ENCODE results near the gene MEGF10.

MEGF10 gene

GRCh38 chr5:127385936-127386335 lies 95.3 kb downstream of the MEGF10 start:
- no peaks in the 10 kb centered on the region for H3K27me3 ChIP-seq (ENCODE audit: control insufficient read depth in 1 of 2, insufficient read depth in 2 of 2, low read length in 2 of 2)
- H3K36me3 ChIP-seq (ENCODE audit: control insufficient read depth in 1 of 2, insufficient read depth in 2 of 2, low read length in 2 of 2) = no peaks in the 10 kb centered on the region
- no peak overlapping the region for H3K9ac ChIP-seq (ENCODE audit: low read depth in 1 of 2, low read length in 2 of 2)
- H3K27ac ChIP-seq (ENCODE audit: low read depth, low read length) = no peak overlapping the region
- no peaks in the 10 kb centered on the region for H3K9me3 ChIP-seq (ENCODE audit: control insufficient read depth in 1 of 2, low read length in 2 of 2)
- no peaks in the 10 kb centered on the region for H3K4me1 ChIP-seq (ENCODE audit: control insufficient read depth in 1 of 2, insufficient read depth in 2 of 2, low read length in 2 of 2)
- no peak overlapping the region for H3K4me3 ChIP-seq (ENCODE audit: low read depth in 1 of 2, low read length in 2 of 2)

GRCh38 chr5:127386557-127386956 lies 96.0 kb downstream of the MEGF10 start:
- Histone ChIP-seq H3K4me3 (ENCODE audit: low read depth in 1 of 2, low read length in 2 of 2) (no peak overlapping the region), H3K27me3 (ENCODE audit: control insufficient read depth in 1 of 2, insufficient read depth in 2 of 2, low read length in 2 of 2) (no peaks in the 10 kb centered on the region), H3K27ac (ENCODE audit: low read depth, low read length) (no peak overlapping the region), H3K9ac (ENCODE audit: low read depth in 1 of 2, low read length in 2 of 2) (no peak overlapping the region), H3K9me3 (ENCODE audit: control insufficient read depth in 1 of 2, low read length in 2 of 2) (no peaks in the 10 kb centered on the region), H3K4me1 (ENCODE audit: control insufficient read depth in 1 of 2, insufficient read depth in 2 of 2, low read length in 2 of 2) (no peaks in the 10 kb centered on the region), H3K36me3 (ENCODE audit: control insufficient read depth in 1 of 2, insufficient read depth in 2 of 2, low read length in 2 of 2) (no peaks in the 10 kb centered on the region)

- no peak overlapping the region for H3K4me3 ChIP-seq (ENCODE audit: low read depth in 1 of 2, low read length in 2 of 2)
- H3K36me3 ChIP-seq (ENCODE audit: control insufficient read depth in 1 of 2, insufficient read depth in 2 of 2, low read length in 2 of 2) = no peaks in the 10 kb centered on the region
- no peaks in the 10 kb centered on the region for H3K27me3 ChIP-seq (ENCODE audit: control insufficient read depth in 1 of 2, insufficient read depth in 2 of 2, low read length in 2 of 2)
- H3K27ac ChIP-seq (ENCODE audit: low read depth, low read length) = no peak overlapping the region
- H3K9me3 ChIP-seq (ENCODE audit: control insufficient read depth in 1 of 2, low read length in 2 of 2) = no peaks in the 10 kb centered on the region
- H3K9ac ChIP-seq (ENCODE audit: low read depth in 1 of 2, low read length in 2 of 2) = no peak overlapping the region
- H3K4me1 ChIP-seq (ENCODE audit: control insufficient read depth in 1 of 2, insufficient read depth in 2 of 2, low read length in 2 of 2) = no peaks in the 10 kb centered on the region
Measured at GRCh38 chr5:127389601-127390000, 99.0 kb downstream of the MEGF10 start.

GRCh38 chr5:127392762-127393161 lies 102.2 kb downstream of the MEGF10 start:
- H3K9me3 ChIP-seq (ENCODE audit: control insufficient read depth in 1 of 2, low read length in 2 of 2) = no peaks in the 10 kb centered on the region
- no peaks in the 10 kb centered on the region for H3K36me3 ChIP-seq (ENCODE audit: control insufficient read depth in 1 of 2, insufficient read depth in 2 of 2, low read length in 2 of 2)
- no peaks in the 10 kb centered on the region for H3K4me1 ChIP-seq (ENCODE audit: control insufficient read depth in 1 of 2, insufficient read depth in 2 of 2, low read length in 2 of 2)
- H3K27me3 ChIP-seq (ENCODE audit: control insufficient read depth in 1 of 2, insufficient read depth in 2 of 2, low read length in 2 of 2) = no peaks in the 10 kb centered on the region
- no peak overlapping the region for H3K4me3 ChIP-seq (ENCODE audit: low read depth in 1 of 2, low read length in 2 of 2)
- no peak overlapping the region for H3K27ac ChIP-seq (ENCODE audit: low read depth, low read length)
- H3K9ac ChIP-seq (ENCODE audit: low read depth in 1 of 2, low read length in 2 of 2) = no peak overlapping the region

- H3K4me1 ChIP-seq (ENCODE audit: control insufficient read depth in 1 of 2, insufficient read depth in 2 of 2, low read length in 2 of 2) = no peaks in the 10 kb centered on the region
- H3K4me3 ChIP-seq (ENCODE audit: low read depth in 1 of 2, low read length in 2 of 2) = no peak overlapping the region
- no peak overlapping the region for H3K27ac ChIP-seq (ENCODE audit: low read depth, low read length)
- H3K36me3 ChIP-seq (ENCODE audit: control insufficient read depth in 1 of 2, insufficient read depth in 2 of 2, low read length in 2 of 2) = no peaks in the 10 kb centered on the region
- no peaks in the 10 kb centered on the region for H3K9me3 ChIP-seq (ENCODE audit: control insufficient read depth in 1 of 2, low read length in 2 of 2)
- no peak overlapping the region for H3K9ac ChIP-seq (ENCODE audit: low read depth in 1 of 2, low read length in 2 of 2)
- H3K27me3 ChIP-seq (ENCODE audit: control insufficient read depth in 1 of 2, insufficient read depth in 2 of 2, low read length in 2 of 2) = no peaks in the 10 kb centered on the region
Measured at GRCh38 chr5:127396490-127397155, 106.0 kb downstream of the MEGF10 start.

GRCh38 chr5:127398508-127398907 lies 107.9 kb downstream of the MEGF10 start:
- H3K27me3 ChIP-seq (ENCODE audit: control insufficient read depth in 1 of 2, insufficient read depth in 2 of 2, low read length in 2 of 2) = no peaks in the 10 kb centered on the region
- H3K9me3 ChIP-seq (ENCODE audit: control insufficient read depth in 1 of 2, low read length in 2 of 2) = no peaks in the 10 kb centered on the region
- H3K4me1 ChIP-seq (ENCODE audit: control insufficient read depth in 1 of 2, insufficient read depth in 2 of 2, low read length in 2 of 2) = no peaks in the 10 kb centered on the region
- H3K4me3 ChIP-seq (ENCODE audit: low read depth in 1 of 2, low read length in 2 of 2) = no peak overlapping the region
- no peak overlapping the region for H3K9ac ChIP-seq (ENCODE audit: low read depth in 1 of 2, low read length in 2 of 2)
- H3K36me3 ChIP-seq (ENCODE audit: control insufficient read depth in 1 of 2, insufficient read depth in 2 of 2, low read length in 2 of 2) = no peaks in the 10 kb centered on the region
- no peak overlapping the region for H3K27ac ChIP-seq (ENCODE audit: low read depth, low read length)

GRCh38 chr5:127399068-127399467 lies 108.5 kb downstream of the MEGF10 start:
- no peak overlapping the region for H3K9ac ChIP-seq (ENCODE audit: low read depth in 1 of 2, low read length in 2 of 2)
- no peak overlapping the region for H3K4me3 ChIP-seq (ENCODE audit: low read depth in 1 of 2, low read length in 2 of 2)
- no peaks in the 10 kb centered on the region for H3K4me1 ChIP-seq (ENCODE audit: control insufficient read depth in 1 of 2, insufficient read depth in 2 of 2, low read length in 2 of 2)
- H3K36me3 ChIP-seq (ENCODE audit: control insufficient read depth in 1 of 2, insufficient read depth in 2 of 2, low read length in 2 of 2) = no peaks in the 10 kb centered on the region
- no peaks in the 10 kb centered on the region for H3K27me3 ChIP-seq (ENCODE audit: control insufficient read depth in 1 of 2, insufficient read depth in 2 of 2, low read length in 2 of 2)
- H3K9me3 ChIP-seq (ENCODE audit: control insufficient read depth in 1 of 2, low read length in 2 of 2) = no peaks in the 10 kb centered on the region
- H3K27ac ChIP-seq (ENCODE audit: low read depth, low read length) = no peak overlapping the region

- no peaks in the 10 kb centered on the region for H3K27me3 ChIP-seq (ENCODE audit: control insufficient read depth in 1 of 2, insufficient read depth in 2 of 2, low read length in 2 of 2)
- H3K27ac ChIP-seq (ENCODE audit: low read depth, low read length) = no peak overlapping the region
- no peak overlapping the region for H3K4me3 ChIP-seq (ENCODE audit: low read depth in 1 of 2, low read length in 2 of 2)
- H3K9me3 ChIP-seq (ENCODE audit: control insufficient read depth in 1 of 2, low read length in 2 of 2) = no peaks in the 10 kb centered on the region
- H3K4me1 ChIP-seq (ENCODE audit: control insufficient read depth in 1 of 2, insufficient read depth in 2 of 2, low read length in 2 of 2) = no peaks in the 10 kb centered on the region
- H3K36me3 ChIP-seq (ENCODE audit: control insufficient read depth in 1 of 2, insufficient read depth in 2 of 2, low read length in 2 of 2) = no peaks in the 10 kb centered on the region
- no peak overlapping the region for H3K9ac ChIP-seq (ENCODE audit: low read depth in 1 of 2, low read length in 2 of 2)
Measured at GRCh38 chr5:127400539-127400938, 109.9 kb downstream of the MEGF10 start.

GRCh38 chr5:127400946-127401670 lies 110.5 kb downstream of the MEGF10 start:
- H3K27ac ChIP-seq (ENCODE audit: low read depth, low read length) = no peak overlapping the region
- H3K9ac ChIP-seq (ENCODE audit: low read depth in 1 of 2, low read length in 2 of 2) = no peak overlapping the region
- no peaks in the 10 kb centered on the region for H3K4me1 ChIP-seq (ENCODE audit: control insufficient read depth in 1 of 2, insufficient read depth in 2 of 2, low read length in 2 of 2)
- no peaks in the 10 kb centered on the region for H3K27me3 ChIP-seq (ENCODE audit: control insufficient read depth in 1 of 2, insufficient read depth in 2 of 2, low read length in 2 of 2)
- no peaks in the 10 kb centered on the region for H3K36me3 ChIP-seq (ENCODE audit: control insufficient read depth in 1 of 2, insufficient read depth in 2 of 2, low read length in 2 of 2)
- no peaks in the 10 kb centered on the region for H3K9me3 ChIP-seq (ENCODE audit: control insufficient read depth in 1 of 2, low read length in 2 of 2)
- no peak overlapping the region for H3K4me3 ChIP-seq (ENCODE audit: low read depth in 1 of 2, low read length in 2 of 2)

GRCh38 chr5:127402361-127402760 lies 111.8 kb downstream of the MEGF10 start:
- no peak overlapping the region for H3K9ac ChIP-seq (ENCODE audit: low read depth in 1 of 2, low read length in 2 of 2)
- H3K27ac ChIP-seq (ENCODE audit: low read depth, low read length) = no peak overlapping the region
- no peaks in the 10 kb centered on the region for H3K4me1 ChIP-seq (ENCODE audit: control insufficient read depth in 1 of 2, insufficient read depth in 2 of 2, low read length in 2 of 2)

More at GRCh38 chr5:127402361-127402760, 111.8 kb downstream of the MEGF10 start:
- no peaks in the 10 kb centered on the region for H3K27me3 ChIP-seq (ENCODE audit: control insufficient read depth in 1 of 2, insufficient read depth in 2 of 2, low read length in 2 of 2)
- H3K4me3 ChIP-seq (ENCODE audit: low read depth in 1 of 2, low read length in 2 of 2) = no peak overlapping the region
- no peaks in the 10 kb centered on the region for H3K9me3 ChIP-seq (ENCODE audit: control insufficient read depth in 1 of 2, low read length in 2 of 2)
- no peaks in the 10 kb centered on the region for H3K36me3 ChIP-seq (ENCODE audit: control insufficient read depth in 1 of 2, insufficient read depth in 2 of 2, low read length in 2 of 2)
